GM15510 (cell line): Measurements from ENCODE around the gene CC2D2B.
A peak's percentile ranks its signal among the peaks of the same experiment; 100 is the strongest.

Experiments used
- POLR2A ChIP-seq: IDR thresholded peaks from 3 replicates; pipeline ENCODE4 v1.6.1; 2011; ENCODE audit warnings: borderline replicate concordance; ENCODE audit not compliant: insufficient read length; ENCODE audit errors: extremely low read depth

Gene CC2D2B

GRCh38 chr10:95907456-95908253 is at the start of gene CC2D2B:
Gene CC2D2B (plus strand): TSS chr10:95907975. CDS start chr10:95911324, 3,349 bp downstream.
- peak; percentile 73 for TF ChIP-seq POLR2A

- no peak for TF ChIP-seq POLR2A
Measured at GRCh38 chr10:95860166-95860940, 47.4 kb upstream of the CC2D2B start.

- no peak for TF ChIP-seq POLR2A
Measured at GRCh38 chr10:95861386-95861785, 46.4 kb upstream of the CC2D2B start.

- no peak for TF ChIP-seq POLR2A
Measured at GRCh38 chr10:95864906-95865813, 42.6 kb upstream of the CC2D2B start.

GRCh38 chr10:95865814-95866466 is 41.8 kb upstream of the CC2D2B start:
- no peak for TF ChIP-seq POLR2A

GRCh38 chr10:95866467-95866842 is 41.3 kb upstream of the CC2D2B start:
- TF ChIP-seq POLR2A = no peak

GRCh38 chr10:95867866-95868265 is 39.9 kb upstream of the CC2D2B start:
- TF ChIP-seq POLR2A = no peak

- TF ChIP-seq POLR2A = no peak
Measured at GRCh38 chr10:95872158-95872711, 35.5 kb upstream of the CC2D2B start.

GRCh38 chr10:95873139-95873538 is 34.6 kb upstream of the CC2D2B start:
- no peak for TF ChIP-seq POLR2A

GRCh38 chr10:95873651-95874050 is 34.1 kb upstream of the CC2D2B start:
- TF ChIP-seq POLR2A = no peak

GRCh38 chr10:95876756-95877155 is 31.0 kb upstream of the CC2D2B start:
- no peak for TF ChIP-seq POLR2A

- TF ChIP-seq POLR2A = no peak
Measured at GRCh38 chr10:95877881-95878280, 29.9 kb upstream of the CC2D2B start.

- no peak for TF ChIP-seq POLR2A
Measured at GRCh38 chr10:95880704-95881103, 27.1 kb upstream of the CC2D2B start.

GRCh38 chr10:95881316-95881715 is 26.5 kb upstream of the CC2D2B start:
- no peak for TF ChIP-seq POLR2A
